NCI-H128 (cell line): Measurements from ENCODE around the gene PRR13.
"Not testable (repeated sequence)": the region's sequence is repeated elsewhere in the genome, so short reads cannot be mapped to it uniquely, and the experiment has no call there.

ENCODE experiments used
- DNase-seq: peaks from one replicate; lab custom pipeline; 2025; ENCODE audit not compliant: unreplicated experiment; lab: John Stamatoyannopoulos, UW

The PRR13 gene

GRCh38 chr12:53467880-53468279, 26.3 kb downstream of the PRR13 start:
- no peak for DNase-seq

- no peak for DNase-seq
Observed at GRCh38 chr12:53468282-53468681, 26.7 kb downstream of the PRR13 start.

- DNase-seq, result no peak
Observed at GRCh38 chr12:53472056-53472582, 30.6 kb downstream of the PRR13 start.

- DNase-seq, result no peak
Observed at GRCh38 chr12:53474077-53474476, 32.5 kb downstream of the PRR13 start.

- DNase-seq, result no peak
Observed at GRCh38 chr12:53474819-53475218, 33.3 kb downstream of the PRR13 start.

GRCh38 chr12:53476769-53477209, 35.3 kb downstream of the PRR13 start:
- DNase-seq, result no peak

GRCh38 chr12:53478865-53479264, 37.3 kb downstream of the PRR13 start:
- no peak for DNase-seq

GRCh38 chr12:53479331-53479730, 37.8 kb downstream of the PRR13 start:
- no peak for DNase-seq

DNA sequence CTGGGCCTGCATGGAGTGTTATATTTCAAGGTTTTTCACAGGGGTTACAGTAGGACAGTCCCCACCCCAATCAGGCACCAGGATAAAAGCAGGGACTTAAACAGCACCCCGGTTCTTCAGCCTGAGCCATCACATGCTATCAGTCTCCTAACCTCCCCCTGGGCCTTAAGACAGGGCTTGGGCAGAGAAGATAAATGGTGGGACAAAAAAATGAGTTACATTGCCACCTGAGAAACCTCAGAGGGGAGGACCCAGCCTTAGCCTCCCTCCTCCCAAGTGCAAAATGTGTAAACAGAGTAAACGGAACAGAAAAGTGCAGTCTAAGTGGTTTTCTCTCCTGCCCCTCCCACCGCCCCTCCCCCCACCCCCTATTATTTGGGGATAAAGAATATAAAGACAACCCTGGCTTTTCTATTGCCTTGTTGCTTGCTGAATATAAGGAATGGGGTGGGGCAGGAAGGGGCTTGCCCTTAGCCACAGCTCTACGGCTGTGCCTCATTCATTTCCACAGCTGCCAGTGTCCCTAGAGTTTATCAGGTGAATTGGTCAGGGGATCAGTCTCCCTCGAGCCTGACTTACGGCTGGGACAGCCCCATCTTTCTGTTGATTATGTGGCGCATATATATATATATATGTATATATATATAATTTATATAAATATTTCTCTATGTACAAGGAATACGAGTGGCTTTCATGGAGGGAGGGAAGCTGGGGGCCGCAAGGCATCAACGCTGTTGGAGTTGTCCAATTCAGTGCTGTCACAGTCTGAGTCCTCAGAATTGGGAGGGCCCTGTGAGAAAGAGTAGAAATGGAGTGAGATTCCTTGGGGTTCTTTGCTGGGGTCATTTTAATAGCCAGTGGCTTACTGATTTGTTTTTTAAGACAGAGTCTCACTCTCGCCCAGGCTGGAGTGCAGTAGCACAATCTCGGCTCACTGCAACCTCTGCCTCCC, 39.2 kb downstream of the PRR13 start:
- DNase-seq, result no peak

- DNase-seq, result not testable (repeated sequence)
Observed at GRCh38 chr12:53481458-53481857, 39.9 kb downstream of the PRR13 start.

GRCh38 chr12:53481939-53482586, 40.5 kb downstream of the PRR13 start:
- no peak for DNase-seq

DNA sequence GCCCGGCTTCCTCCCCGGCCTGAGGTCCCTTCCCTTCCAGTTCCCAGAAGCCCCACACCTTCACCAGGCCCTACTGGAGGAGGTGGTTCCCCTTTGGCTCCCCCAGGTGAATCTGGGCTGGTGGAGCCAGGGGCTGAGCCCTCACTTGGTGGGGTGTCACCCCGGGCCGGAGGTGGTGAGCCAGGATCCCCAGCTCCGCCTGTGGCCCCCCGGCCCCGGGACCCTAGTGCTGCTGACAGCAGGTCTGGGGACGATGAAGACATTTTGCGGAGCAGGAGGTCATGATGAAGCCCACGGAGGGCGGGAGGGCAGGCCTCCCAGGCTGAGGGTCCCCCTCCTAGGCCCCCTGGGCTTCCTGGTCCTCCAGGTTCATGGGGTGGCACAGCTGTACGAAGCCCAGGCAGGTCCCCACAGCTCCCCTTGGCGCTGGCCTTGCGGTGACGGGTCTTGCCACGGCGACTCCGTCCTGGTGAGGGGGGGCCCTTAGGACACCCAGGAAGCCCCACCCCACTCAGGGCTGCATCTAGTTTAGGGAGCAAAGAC, 41.2 kb downstream of the PRR13 start:
- DNase-seq, result no peak

GRCh38 chr12:53483225-53483978, 41.9 kb downstream of the PRR13 start:
- no peak for DNase-seq

- no peak for DNase-seq
Observed at GRCh38 chr12:53483979-53484377, 42.4 kb downstream of the PRR13 start.

GRCh38 chr12:53484686-53485575, 43.4 kb downstream of the PRR13 start:
- DNase-seq, result no peak

DNA sequence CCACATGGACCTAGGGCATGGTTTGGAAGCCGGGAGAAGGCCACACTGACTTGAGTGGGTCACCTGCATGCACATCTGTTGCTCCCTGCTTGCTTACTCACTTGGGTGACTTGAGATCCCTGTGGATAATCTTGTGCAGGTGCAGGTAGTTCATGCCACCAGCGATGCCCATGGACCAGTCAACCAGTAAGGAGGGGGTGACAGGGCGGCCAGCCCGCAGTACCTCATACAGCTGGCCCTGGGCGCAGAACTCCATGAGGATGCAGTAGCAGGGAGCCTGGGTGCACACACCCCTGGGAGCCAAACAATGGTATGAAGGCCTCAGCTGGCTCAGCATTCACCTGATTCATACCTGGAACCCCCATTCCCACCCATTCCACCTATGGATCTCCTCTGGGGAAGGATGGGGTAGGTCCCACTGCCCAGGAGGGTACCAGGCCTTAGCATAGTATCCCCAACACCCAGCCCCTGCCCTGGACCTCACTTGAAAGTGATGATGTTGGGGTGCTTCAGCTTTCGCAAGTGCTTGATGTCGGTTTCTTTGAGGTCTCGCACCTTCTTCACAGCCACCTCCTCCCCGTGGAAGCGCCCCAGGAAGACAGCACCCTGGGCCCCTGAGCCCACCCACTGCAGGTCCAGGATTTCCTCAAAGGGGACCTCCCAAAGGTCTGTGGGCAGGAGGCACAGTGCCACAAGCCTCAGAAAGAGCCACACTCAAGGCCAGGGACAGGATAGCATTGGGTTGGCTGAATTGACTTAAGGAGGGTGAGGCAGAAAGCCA, 44.6 kb downstream of the PRR13 start:
- no peak for DNase-seq

DNA sequence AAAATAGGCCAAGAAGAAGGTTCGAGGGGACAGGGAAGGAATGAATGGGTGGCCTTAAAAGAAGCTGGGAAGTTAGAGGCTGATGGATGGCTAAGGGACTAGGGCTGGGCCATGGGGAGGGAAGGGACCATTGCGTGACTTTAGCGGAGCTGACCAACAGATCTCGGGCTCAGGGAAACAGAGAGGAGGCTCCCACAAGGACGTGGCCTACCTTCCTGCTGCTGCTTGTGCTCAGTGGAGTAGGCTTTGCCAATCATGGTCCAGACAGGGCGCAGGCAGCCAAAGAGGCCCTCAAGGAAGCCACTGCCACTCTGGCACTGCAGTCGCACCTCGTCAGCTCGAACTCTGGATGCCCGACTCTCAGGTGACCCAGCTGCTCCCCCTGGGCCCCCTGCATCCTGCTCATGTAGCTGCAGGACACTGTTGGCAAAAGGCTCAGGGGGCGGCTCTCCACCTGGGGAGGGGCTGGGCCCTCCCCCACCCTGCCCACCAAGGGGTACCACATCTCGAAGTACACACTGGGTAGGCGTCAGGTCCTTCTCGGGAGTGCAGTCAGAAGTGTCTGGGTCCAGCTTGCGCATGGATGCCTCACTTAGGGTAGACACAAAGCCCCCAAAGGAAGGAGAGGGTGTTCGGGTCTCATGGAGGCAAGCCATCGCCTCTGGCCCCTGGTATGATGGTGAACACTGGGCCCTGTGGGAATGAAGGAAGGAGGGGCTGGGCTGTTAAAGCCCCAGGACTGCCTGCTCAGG, 45.4 kb downstream of the PRR13 start:
- DNase-seq, result no peak

DNA sequence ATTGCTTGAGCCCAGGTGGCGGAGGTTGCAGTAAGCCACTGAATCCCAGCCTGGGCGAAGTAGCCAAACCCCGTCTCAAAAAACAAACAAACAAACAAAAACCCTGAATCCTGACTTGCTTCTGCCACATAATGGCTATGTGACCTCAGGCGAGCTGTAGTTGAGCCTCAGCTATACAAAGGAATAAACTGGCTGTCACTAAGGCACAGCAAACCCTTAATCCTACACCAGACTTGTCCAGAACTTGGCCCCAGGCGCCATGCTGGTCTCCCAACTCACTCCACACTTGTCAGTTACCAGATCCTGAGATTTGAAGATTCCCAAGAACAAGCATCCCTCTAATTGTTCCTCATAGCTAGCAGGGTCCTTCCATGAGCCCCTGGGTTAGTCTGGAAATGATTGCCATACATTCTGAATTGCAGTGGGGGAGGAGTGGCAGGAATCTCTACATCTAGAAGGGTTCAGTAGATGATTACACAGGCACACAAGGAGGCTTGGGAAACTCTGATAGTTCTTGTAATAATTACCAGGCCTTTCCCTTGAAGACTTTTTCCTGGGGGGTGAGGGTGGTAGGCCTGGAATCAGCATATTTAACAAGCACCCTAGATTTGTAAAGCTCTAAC, 47.8 kb downstream of the PRR13 start:
- no peak for DNase-seq
